K562 (cell line): ENCODE results near the gene DHDH. TPM values are rescaled to one million over a fixed set of nuclear protein-coding genes. Genes with fewer than 3 reads are reported as not detected.

Experiments
- CBFA2T3 ChIP-seq: fragments of 450-650 bp; IDR thresholded peaks from 2 replicates; pipeline ENCODE4 v1.6.1; 2017
- ELF2 ChIP-seq: fragments of 250-450 bp; sonication (Bioruptor Pico); IDR thresholded peaks from 2 replicates; pipeline ENCODE4 v1.5.0; 2021; ENCODE audit warnings: mild to moderate bottlenecking
- HDAC6 ChIP-seq: IDR thresholded peaks from 2 replicates; pipeline ENCODE4 v1.6.1; 2012; ENCODE audit warnings: low read depth, mild to moderate bottlenecking, control low read depth, inconsistent platforms, low read length, moderate library complexity
- MAFF ChIP-seq: IDR thresholded peaks from 2 replicates; pipeline ENCODE4 v1.6.1; 2012; ENCODE audit warnings: low read length, improper control_type of control experiment
- RFX7 ChIP-seq: fragments of 250-450 bp; sonication (Bioruptor Pico); IDR thresholded peaks from 2 replicates; pipeline ENCODE4 v1.5.1; 2021; ENCODE audit warnings: mild to moderate bottlenecking
- SIRT6 ChIP-seq: IDR thresholded peaks from one replicate; pipeline ENCODE4 v1.6.1; 2012; ENCODE audit warnings: low read depth, mild to moderate bottlenecking, control low read depth, inconsistent platforms, low read length, moderate library complexity
- STAT5A ChIP-seq: IDR thresholded peaks from 2 replicates; pipeline ENCODE4 v1.6.1; 2012; ENCODE audit warnings: low read length, inconsistent platforms, borderline replicate concordance
- TARDBP ChIP-seq: fragments of 450-650 bp; IDR thresholded peaks from 2 replicates; pipeline ENCODE4 v1.6.1; 2016
- ZFX ChIP-seq: sonication (generic); formaldehyde crosslinking; IDR thresholded peaks from 2 replicates; pipeline ENCODE4 v1.8.0; 2022; ENCODE audit warnings: mild to moderate bottlenecking, missing genetic modification reagents, moderate library complexity
- ZNF175 ChIP-seq: fragments of 200-800 bp; sonication (Bioruptor generic); IDR thresholded peaks from 2 replicates; pipeline ENCODE4 v1.6.1; 2016; ENCODE audit warnings: low read depth, mild to moderate bottlenecking, missing genetic modification characterization, missing compliant biosample characterization
- polyA plus RNA-seq, 8 experiments: library from polyadenylated mRNA; depleted of rRNA in 4 of 8; stranded (reverse) in 5 of 8; unstranded in 3 of 8; fragments of >200 nt; fragmentation: Nextera tagmentation in 2 of 8; fragmentation: Illumina TruSeq in 1 of 8; extraction: Ambion mirVana in 2 of 8; extraction: Trizol in 1 of 8; gene quantifications; 2 replicates each; pipeline versions ENCODE4 v1.2.1 to v1.2.3, GENCODE V29; 2011 to 2014; ENCODE audit warnings: inconsistent platforms in 1 of 8, missing spikeins in 1 of 8
- total RNA-seq, 7 experiments: library from RNA; depleted of rRNA in 6 of 7; stranded (reverse); fragments of >200 nt in 6 of 7; fragmentation: Illumina TruSeq in 2 of 7; extraction: Trizol in 2 of 7; gene quantifications; 2 replicates each; pipeline versions ENCODE4 v1.2.1 to v1.2.3, GENCODE V29; 2011 to 2021; ENCODE audit warnings: low replicate concordance in 1 of 7
- TF ChIP-seq, protein P1 (sequence below), 3 experiments: fragments of 200-800 bp in 1 of 3; fragments of 250-450 bp in 1 of 3; fragments of 450-650 bp in 1 of 3; sonication (Bioruptor Pico) in 1 of 3; sonication (Bioruptor generic) in 1 of 3; formaldehyde crosslinking in 1 of 3; IDR thresholded peaks; 2 replicates each; pipeline versions ENCODE4 v1.6.1 to v1.8.0; 2016 to 2022; ENCODE audit warnings: mild to moderate bottlenecking in 2 of 3, missing genetic modification characterization in 2 of 3, missing compliant biosample characterization in 1 of 3, moderate library complexity in 1 of 3
- TF ChIP-seq, protein P2 (sequence below): fragments of 200-600 bp; sonication (generic); IDR thresholded peaks from one replicate; pipeline ENCODE4 v1.6.1; 2012; ENCODE audit warnings: mild to moderate bottlenecking, low read depth, low read length, inconsistent platforms

The DHDH gene
- total and polyA plus RNA-seq, 9 of the 15 experiments (the other 6 are each of a cell fraction or from before 2014, with no cell fraction given): 0.37 to 1.9 (median 0.87) TPM

DNA sequence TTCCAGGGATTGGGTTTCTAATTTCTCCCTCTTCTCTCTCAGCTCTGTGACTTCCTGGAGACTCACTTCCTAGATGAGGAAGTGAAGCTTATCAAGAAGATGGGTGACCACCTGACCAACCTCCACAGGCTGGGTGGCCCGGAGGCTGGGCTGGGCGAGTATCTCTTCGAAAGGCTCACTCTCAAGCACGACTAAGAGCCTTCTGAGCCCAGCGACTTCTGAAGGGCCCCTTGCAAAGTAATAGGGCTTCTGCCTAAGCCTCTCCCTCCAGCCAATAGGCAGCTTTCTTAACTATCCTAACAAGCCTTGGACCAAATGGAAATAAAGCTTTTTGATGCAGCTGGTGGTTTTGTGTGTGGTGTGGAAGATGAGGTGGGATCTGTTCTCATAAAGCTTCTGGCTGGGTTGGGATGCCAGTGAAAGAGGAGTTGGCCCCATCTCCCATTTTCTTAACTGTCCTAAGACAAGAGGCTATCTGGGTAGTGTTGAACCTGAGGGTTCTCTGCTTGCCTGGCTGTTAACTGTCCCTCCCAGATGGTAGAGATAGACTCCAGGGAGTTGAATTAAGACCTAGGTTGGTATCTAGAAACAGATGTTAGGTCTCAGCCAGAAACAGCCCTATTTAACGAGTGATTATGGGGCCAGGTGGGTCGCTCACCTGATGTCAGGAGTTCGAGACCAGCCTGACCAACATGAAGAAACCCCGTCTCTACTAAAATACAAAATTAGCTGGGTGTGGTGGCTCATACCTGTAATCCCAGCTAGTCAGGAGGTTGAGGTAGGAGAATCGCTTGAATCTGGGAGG is 33.2 kb downstream of the DHDH start (continued):
- TF ChIP-seq, protein P1, sequence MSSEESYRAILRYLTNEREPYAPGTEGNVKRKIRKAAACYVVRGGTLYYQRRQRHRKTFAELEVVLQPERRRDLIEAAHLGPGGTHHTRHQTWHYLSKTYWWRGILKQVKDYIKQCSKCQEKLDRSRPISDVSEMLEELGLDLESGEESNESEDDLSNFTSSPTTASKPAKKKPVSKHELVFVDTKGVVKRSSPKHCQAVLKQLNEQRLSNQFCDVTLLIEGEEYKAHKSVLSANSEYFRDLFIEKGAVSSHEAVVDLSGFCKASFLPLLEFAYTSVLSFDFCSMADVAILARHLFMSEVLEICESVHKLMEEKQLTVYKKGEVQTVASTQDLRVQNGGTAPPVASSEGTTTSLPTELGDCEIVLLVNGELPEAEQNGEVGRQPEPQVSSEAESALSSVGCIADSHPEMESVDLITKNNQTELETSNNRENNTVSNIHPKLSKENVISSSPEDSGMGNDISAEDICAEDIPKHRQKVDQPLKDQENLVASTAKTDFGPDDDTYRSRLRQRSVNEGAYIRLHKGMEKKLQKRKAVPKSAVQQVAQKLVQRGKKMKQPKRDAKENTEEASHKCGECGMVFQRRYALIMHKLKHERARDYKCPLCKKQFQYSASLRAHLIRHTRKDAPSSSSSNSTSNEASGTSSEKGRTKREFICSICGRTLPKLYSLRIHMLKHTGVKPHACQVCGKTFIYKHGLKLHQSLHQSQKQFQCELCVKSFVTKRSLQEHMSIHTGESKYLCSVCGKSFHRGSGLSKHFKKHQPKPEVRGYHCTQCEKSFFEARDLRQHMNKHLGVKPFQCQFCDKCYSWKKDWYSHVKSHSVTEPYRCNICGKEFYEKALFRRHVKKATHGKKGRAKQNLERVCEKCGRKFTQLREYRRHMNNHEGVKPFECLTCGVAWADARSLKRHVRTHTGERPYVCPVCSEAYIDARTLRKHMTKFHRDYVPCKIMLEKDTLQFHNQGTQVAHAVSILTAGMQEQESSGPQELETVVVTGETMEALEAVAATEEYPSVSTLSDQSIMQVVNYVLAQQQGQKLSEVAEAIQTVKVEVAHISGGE (CRISPR knock-in tag; IDR thresholded peaks at IDR 0.05): 0 out of 6 replicates have a peak, but pooled peaks of 1 of the 3 experiments have one; percentile 41
- TF ChIP-seq ZNF175 (CRISPR knock-in tag) (no peak; the same call in 1 of the 2 replicates), SIRT6 (peak; percentile 59), MAFF (peak; percentile 8; the same call in 1 of the 2 replicates), HDAC6 (no peak), CBFA2T3 (peak; percentile 42), STAT5A (peak; percentile 10; the same call in 1 of the 2 replicates), ZFX (no peak), ELF2 (CRISPR knock-in tag) (no peak), RFX7 (CRISPR knock-in tag) (peak; percentile 42; the same call in 1 of the 2 replicates), TARDBP (no peak)
- TF ChIP-seq, protein P2, sequence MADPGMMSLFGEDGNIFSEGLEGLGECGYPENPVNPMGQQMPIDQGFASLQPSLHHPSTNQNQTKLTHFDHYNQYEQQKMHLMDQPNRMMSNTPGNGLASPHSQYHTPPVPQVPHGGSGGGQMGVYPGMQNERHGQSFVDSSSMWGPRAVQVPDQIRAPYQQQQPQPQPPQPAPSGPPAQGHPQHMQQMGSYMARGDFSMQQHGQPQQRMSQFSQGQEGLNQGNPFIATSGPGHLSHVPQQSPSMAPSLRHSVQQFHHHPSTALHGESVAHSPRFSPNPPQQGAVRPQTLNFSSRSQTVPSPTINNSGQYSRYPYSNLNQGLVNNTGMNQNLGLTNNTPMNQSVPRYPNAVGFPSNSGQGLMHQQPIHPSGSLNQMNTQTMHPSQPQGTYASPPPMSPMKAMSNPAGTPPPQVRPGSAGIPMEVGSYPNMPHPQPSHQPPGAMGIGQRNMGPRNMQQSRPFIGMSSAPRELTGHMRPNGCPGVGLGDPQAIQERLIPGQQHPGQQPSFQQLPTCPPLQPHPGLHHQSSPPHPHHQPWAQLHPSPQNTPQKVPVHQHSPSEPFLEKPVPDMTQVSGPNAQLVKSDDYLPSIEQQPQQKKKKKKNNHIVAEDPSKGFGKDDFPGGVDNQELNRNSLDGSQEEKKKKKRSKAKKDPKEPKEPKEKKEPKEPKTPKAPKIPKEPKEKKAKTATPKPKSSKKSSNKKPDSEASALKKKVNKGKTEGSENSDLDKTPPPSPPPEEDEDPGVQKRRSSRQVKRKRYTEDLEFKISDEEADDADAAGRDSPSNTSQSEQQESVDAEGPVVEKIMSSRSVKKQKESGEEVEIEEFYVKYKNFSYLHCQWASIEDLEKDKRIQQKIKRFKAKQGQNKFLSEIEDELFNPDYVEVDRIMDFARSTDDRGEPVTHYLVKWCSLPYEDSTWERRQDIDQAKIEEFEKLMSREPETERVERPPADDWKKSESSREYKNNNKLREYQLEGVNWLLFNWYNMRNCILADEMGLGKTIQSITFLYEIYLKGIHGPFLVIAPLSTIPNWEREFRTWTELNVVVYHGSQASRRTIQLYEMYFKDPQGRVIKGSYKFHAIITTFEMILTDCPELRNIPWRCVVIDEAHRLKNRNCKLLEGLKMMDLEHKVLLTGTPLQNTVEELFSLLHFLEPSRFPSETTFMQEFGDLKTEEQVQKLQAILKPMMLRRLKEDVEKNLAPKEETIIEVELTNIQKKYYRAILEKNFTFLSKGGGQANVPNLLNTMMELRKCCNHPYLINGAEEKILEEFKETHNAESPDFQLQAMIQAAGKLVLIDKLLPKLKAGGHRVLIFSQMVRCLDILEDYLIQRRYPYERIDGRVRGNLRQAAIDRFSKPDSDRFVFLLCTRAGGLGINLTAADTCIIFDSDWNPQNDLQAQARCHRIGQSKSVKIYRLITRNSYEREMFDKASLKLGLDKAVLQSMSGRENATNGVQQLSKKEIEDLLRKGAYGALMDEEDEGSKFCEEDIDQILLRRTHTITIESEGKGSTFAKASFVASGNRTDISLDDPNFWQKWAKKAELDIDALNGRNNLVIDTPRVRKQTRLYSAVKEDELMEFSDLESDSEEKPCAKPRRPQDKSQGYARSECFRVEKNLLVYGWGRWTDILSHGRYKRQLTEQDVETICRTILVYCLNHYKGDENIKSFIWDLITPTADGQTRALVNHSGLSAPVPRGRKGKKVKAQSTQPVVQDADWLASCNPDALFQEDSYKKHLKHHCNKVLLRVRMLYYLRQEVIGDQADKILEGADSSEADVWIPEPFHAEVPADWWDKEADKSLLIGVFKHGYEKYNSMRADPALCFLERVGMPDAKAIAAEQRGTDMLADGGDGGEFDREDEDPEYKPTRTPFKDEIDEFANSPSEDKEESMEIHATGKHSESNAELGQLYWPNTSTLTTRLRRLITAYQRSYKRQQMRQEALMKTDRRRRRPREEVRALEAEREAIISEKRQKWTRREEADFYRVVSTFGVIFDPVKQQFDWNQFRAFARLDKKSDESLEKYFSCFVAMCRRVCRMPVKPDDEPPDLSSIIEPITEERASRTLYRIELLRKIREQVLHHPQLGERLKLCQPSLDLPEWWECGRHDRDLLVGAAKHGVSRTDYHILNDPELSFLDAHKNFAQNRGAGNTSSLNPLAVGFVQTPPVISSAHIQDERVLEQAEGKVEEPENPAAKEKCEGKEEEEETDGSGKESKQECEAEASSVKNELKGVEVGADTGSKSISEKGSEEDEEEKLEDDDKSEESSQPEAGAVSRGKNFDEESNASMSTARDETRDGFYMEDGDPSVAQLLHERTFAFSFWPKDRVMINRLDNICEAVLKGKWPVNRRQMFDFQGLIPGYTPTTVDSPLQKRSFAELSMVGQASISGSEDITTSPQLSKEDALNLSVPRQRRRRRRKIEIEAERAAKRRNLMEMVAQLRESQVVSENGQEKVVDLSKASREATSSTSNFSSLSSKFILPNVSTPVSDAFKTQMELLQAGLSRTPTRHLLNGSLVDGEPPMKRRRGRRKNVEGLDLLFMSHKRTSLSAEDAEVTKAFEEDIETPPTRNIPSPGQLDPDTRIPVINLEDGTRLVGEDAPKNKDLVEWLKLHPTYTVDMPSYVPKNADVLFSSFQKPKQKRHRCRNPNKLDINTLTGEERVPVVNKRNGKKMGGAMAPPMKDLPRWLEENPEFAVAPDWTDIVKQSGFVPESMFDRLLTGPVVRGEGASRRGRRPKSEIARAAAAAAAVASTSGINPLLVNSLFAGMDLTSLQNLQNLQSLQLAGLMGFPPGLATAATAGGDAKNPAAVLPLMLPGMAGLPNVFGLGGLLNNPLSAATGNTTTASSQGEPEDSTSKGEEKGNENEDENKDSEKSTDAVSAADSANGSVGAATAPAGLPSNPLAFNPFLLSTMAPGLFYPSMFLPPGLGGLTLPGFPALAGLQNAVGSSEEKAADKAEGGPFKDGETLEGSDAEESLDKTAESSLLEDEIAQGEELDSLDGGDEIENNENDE: peak; percentile 39
